Suprapubic skin (tissue), 4 donors: Measurements from ENCODE around the gene MAF. TPM values are rescaled to one million over a fixed set of nuclear protein-coding genes. Genes with fewer than 3 reads are reported as not detected.

Experiments
- DNase-seq, 2 donors: peaks; one replicate each; pipeline ENCODE4 v3.0.0-alpha.2; 2019; ENCODE audit warnings: low spot score in 2 of 2
- H3K27ac ChIP-seq: fragments of 200-600 bp; sonication (generic); one replicate; pipeline ENCODE4 v1.5.1; 2019
- H3K27me3 ChIP-seq: fragments of 200-600 bp; sonication (generic); one replicate; pipeline ENCODE4 v1.5.1; 2019
- H3K36me3 ChIP-seq: fragments of 200-600 bp; sonication (generic); one replicate; pipeline ENCODE4 v1.5.1; 2019
- H3K4me1 ChIP-seq: fragments of 200-600 bp; sonication (generic); one replicate; pipeline ENCODE4 v1.5.1; 2019
- H3K4me3 ChIP-seq: fragments of 200-600 bp; sonication (generic); one replicate; pipeline ENCODE4 v1.5.1; 2019; ENCODE audit warnings: mild to moderate bottlenecking
- H3K9me3 ChIP-seq: fragments of 200-600 bp; sonication (generic); one replicate; pipeline ENCODE4 v1.5.1; 2019
- EP300 ChIP-seq: sonication (generic); formaldehyde crosslinking; IDR thresholded peaks from one replicate; pipeline ENCODE4 v1.6.1; 2017; ENCODE audit warnings: antibody characterized with exemption
- POLR2A ChIP-seq, 2 donors: fragments of 450-650 bp; IDR thresholded peaks; one replicate each; pipeline ENCODE4 v1.6.1; 2017; ENCODE audit warnings: antibody characterized with exemption in 2 of 2, mild to moderate bottlenecking in 2 of 2, moderate library complexity in 2 of 2
- POLR2AphosphoS5 ChIP-seq, 3 donors: sonication (generic); formaldehyde crosslinking; IDR thresholded peaks; one replicate each; pipeline ENCODE4 v1.6.1; 2017; ENCODE audit warnings: antibody characterized with exemption in 3 of 3
- WGBS: methylation state at CpG from one replicate; pipeline ENCODE4 v1.1.5; 2018; 5-methylcytosine and 5-hydroxymethylcytosine counted together
- total RNA-seq, 4 donors: library from RNA; depleted of rRNA; stranded (reverse); fragments of >200 nt; gene quantifications; one replicate each; pipeline ENCODE4 v1.1.0, GENCODE V29; 2016
- TF ChIP-seq, protein P1 (sequence below), 2 donors: fragments of 200-600 bp in 1 of 2; fragments of 450-650 bp in 1 of 2; sonication (generic) in 1 of 2; IDR thresholded peaks; one replicate each; pipeline ENCODE4 v1.5.1; 2016 to 2019; ENCODE audit warnings: antibody characterized with exemption in 2 of 2, mild to moderate bottlenecking in 1 of 2, moderate library complexity in 1 of 2

Gene MAF
- total RNA-seq, 4 donors from 2014 or later, result 83.6 to 135 (median 114) TPM

DNA sequence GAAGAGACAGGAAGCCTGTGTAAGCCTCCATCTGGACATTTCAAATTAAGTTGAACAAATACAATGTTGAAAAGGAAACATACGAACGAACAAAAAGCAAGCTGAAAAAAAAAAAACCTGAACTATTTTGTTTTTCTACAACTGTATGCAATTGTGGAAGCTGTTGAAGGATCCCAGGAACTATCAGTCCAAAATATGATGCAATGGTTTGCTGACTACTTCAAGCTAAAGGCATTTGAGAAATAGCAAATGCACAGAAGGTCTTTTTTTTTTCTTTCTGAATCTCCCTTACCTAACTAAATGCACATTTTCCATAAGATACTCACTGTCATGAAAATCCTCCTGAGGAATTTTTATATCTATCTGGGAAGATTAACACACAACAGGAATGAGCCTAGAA is 40.2 kb downstream of the MAF start:
- H3K27me3 ChIP-seq, result no peaks in the 10 kb centered on the region
- H3K36me3 ChIP-seq, result no peaks in the 10 kb centered on the region
- no peak overlapping the region for H3K27ac ChIP-seq
- WGBS, result 49% methylated on average over 2 of the region's 2 CpGs
- H3K9me3 ChIP-seq, result no peaks in the 10 kb centered on the region
- H3K4me1 ChIP-seq, result peaks cover 6% of the 10 kb centered on the region
- TF ChIP-seq POLR2A (IDR thresholded peaks at IDR 0.05) (no peak), POLR2AphosphoS5 (IDR thresholded peaks at IDR 0.05) (no peak), EP300 (no peak)
- TF ChIP-seq, protein P1, sequence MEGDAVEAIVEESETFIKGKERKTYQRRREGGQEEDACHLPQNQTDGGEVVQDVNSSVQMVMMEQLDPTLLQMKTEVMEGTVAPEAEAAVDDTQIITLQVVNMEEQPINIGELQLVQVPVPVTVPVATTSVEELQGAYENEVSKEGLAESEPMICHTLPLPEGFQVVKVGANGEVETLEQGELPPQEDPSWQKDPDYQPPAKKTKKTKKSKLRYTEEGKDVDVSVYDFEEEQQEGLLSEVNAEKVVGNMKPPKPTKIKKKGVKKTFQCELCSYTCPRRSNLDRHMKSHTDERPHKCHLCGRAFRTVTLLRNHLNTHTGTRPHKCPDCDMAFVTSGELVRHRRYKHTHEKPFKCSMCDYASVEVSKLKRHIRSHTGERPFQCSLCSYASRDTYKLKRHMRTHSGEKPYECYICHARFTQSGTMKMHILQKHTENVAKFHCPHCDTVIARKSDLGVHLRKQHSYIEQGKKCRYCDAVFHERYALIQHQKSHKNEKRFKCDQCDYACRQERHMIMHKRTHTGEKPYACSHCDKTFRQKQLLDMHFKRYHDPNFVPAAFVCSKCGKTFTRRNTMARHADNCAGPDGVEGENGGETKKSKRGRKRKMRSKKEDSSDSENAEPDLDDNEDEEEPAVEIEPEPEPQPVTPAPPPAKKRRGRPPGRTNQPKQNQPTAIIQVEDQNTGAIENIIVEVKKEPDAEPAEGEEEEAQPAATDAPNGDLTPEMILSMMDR (IDR thresholded peaks at IDR 0.05), result no peak
- no peak overlapping the region for H3K4me3 ChIP-seq
- no peak for DNase-seq

DNA sequence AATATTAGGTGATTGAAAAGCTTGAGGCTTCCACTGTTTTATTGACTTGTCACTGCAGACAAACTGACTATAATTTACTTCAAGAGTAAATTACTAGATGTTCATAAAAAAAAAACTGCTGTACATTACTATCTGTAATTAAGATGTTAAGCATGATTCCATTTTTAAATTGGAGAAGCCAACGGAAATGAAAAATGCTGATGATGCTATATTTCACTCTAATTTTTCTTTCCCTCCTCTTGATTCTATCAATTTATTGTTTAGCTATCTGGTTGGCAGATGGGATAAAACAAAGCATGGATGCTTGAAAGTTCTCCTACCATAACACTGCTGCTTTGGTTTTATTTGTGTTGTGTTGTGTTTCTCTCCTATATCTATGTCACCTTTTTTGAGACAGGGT is 41.0 kb downstream of the MAF start:
- WGBS, result 74% methylated on average over 1 of the region's 1 CpG
- Histone ChIP-seq H3K4me1 (peaks cover 6% of the 10 kb centered on the region), H3K27ac (no peak overlapping the region), H3K4me3 (no peak overlapping the region), H3K36me3 (no peaks in the 10 kb centered on the region), H3K27me3 (no peaks in the 10 kb centered on the region), H3K9me3 (no peaks in the 10 kb centered on the region)
- no peak for DNase-seq
- no peak for TF ChIP-seq POLR2A (IDR thresholded peaks at IDR 0.05)
- no peak for TF ChIP-seq POLR2AphosphoS5 (IDR thresholded peaks at IDR 0.05)
- TF ChIP-seq EP300, result no peak
- TF ChIP-seq, protein P1 (IDR thresholded peaks at IDR 0.05), result no peak

DNA sequence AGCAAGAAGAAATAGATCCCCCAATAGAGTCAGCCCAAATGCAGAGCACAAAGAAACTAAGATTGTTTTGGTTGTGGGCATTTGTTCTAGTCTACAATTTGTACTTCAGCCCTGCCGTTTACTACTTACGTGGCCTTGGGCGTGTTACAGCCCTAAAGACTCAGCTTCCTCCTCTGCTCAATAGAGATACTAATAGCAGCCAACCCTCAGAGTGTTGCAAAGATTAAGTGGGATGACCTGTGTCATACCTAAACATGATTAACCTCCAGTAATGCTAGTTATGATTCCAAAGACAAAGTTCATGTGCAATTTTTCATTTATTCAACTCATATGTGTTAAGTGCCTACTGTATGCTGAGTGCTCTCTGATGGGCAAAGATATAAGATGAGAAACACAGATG is 43.1 kb downstream of the MAF start:
- Histone ChIP-seq H3K36me3 (no peaks in the 10 kb centered on the region), H3K27me3 (no peaks in the 10 kb centered on the region), H3K9me3 (no peaks in the 10 kb centered on the region), H3K4me1 (peaks cover 6% of the 10 kb centered on the region), H3K4me3 (no peak overlapping the region), H3K27ac (no peak overlapping the region)
- 87% methylated on average over 3 of the region's 3 CpGs for WGBS
- no peak for DNase-seq
- TF ChIP-seq POLR2AphosphoS5 (IDR thresholded peaks at IDR 0.05), result no peak
- TF ChIP-seq, protein P1 (IDR thresholded peaks at IDR 0.05), result no peak
- no peak for TF ChIP-seq EP300
- no peak for TF ChIP-seq POLR2A (IDR thresholded peaks at IDR 0.05)

DNA sequence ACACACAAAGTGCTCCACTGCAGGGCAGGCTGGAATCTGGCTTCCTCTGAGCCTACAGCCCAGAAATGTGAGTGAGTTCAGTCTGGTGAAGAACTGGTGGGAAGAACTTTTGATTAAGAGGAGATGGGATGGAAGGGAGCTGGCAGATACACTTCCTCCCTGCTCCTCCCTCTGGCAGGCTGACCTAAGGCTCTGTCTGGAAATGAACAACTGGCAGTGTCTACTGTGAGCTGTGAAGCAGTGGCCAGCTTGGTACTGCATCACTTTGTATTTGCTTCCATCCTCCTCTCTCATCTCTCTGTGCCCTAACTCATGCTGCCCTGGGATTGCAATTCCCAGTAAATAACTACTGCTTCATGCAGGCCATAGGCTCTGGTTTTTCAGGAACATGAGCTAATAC is 45.6 kb downstream of the MAF start:
- H3K27ac ChIP-seq, result no peak overlapping the region
- no peak overlapping the region for H3K4me3 ChIP-seq
- H3K36me3 ChIP-seq, result no peaks in the 10 kb centered on the region
- no peaks in the 10 kb centered on the region for H3K4me1 ChIP-seq
- H3K27me3 ChIP-seq, result no peaks in the 10 kb centered on the region
- TF ChIP-seq EP300 (no peak), POLR2AphosphoS5 (IDR thresholded peaks at IDR 0.05) (no peak), POLR2A (IDR thresholded peaks at IDR 0.05) (no peak)
- TF ChIP-seq, protein P1 (IDR thresholded peaks at IDR 0.05), result no peak
- DNase-seq, result no peak
- H3K9me3 ChIP-seq, result no peaks in the 10 kb centered on the region

DNA sequence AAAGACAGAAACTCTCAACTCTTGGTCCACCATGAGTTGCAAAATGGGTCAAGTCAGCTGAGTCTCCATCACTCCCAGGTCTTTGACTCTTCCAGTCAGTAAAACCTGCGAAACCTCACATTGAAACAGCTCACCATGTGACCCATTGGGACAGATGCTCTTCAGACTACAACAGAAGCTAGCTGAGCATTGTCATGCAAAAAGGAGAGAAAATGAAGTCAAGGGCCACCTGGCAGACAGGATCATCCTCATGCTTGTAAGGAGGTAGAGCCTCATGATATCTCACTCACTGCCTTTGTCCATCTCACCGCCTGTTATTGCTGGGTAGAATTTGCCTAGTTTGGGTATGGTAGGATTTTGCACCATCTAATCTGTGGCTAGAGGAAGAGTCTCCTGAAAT is 50.2 kb downstream of the MAF start:
- no peak overlapping the region for H3K4me3 ChIP-seq
- no peak for DNase-seq
- whole genome bisulfite sequencing, result 100% methylated on average over 2 of the region's 2 CpGs
- no peak for TF ChIP-seq POLR2AphosphoS5 (IDR thresholded peaks at IDR 0.05)
- no peak for TF ChIP-seq POLR2A (IDR thresholded peaks at IDR 0.05)
- TF ChIP-seq, protein P1 (IDR thresholded peaks at IDR 0.05), result no peak
- TF ChIP-seq EP300, result no peak
- no peaks in the 10 kb centered on the region for H3K9me3 ChIP-seq
- H3K27ac ChIP-seq, result no peak overlapping the region
- H3K4me1 ChIP-seq, result no peaks in the 10 kb centered on the region
- no peaks in the 10 kb centered on the region for H3K27me3 ChIP-seq
- no peaks in the 10 kb centered on the region for H3K36me3 ChIP-seq
